Peyer's patch (tissue), 4 donors: ENCODE results near the gene THSD7A. TPM values are rescaled to one million over a fixed set of nuclear protein-coding genes. Genes with fewer than 3 reads are reported as not detected.

Source experiments
- DNase-seq, 3 donors: peaks; one replicate each; pipeline ENCODE4 v3.0.0-alpha.2; 2017 to 2019
- H3K27ac ChIP-seq, 4 donors: fragments of 200-600 bp; sonication (generic); one replicate each; pipeline ENCODE4 v1.5.1; 2016 to 2019
- H3K27me3 ChIP-seq, 2 donors: fragments of 200-600 bp; sonication (generic); one replicate each; pipeline ENCODE4 v1.5.1; 2019
- H3K36me3 ChIP-seq, 3 donors: fragments of 200-600 bp; sonication (generic); one replicate each; pipeline ENCODE4 v1.5.1; 2016 to 2019
- H3K4me1 ChIP-seq, 4 donors: fragments of 200-600 bp; sonication (generic); one replicate each; pipeline ENCODE4 v1.5.1; 2016 to 2019
- H3K4me3 ChIP-seq, 4 donors: fragments of 200-600 bp; sonication (generic); 1 replicate in 3 of 4; 2 replicates in 1 of 4; pipeline ENCODE4 v1.5.1; 2016 to 2019; ENCODE audit warnings: mild to moderate bottlenecking in 1 of 4
- H3K9me3 ChIP-seq, 4 donors: fragments of 200-600 bp; sonication (generic); one replicate each; pipeline ENCODE4 v1.5.1; 2016 to 2019; ENCODE audit warnings: mild to moderate bottlenecking in 1 of 4
- POLR2A ChIP-seq, 2 donors: fragments of 450-650 bp; IDR thresholded peaks; one replicate each; pipeline ENCODE4 v1.5.1; 2017; ENCODE audit warnings: antibody characterized with exemption in 2 of 2, mild to moderate bottlenecking in 2 of 2, moderate library complexity in 2 of 2
- total RNA-seq, 4 donors: library from RNA; depleted of rRNA; stranded (reverse); fragments of >200 nt; gene quantifications; one replicate each; pipeline ENCODE4 v1.1.0, GENCODE V29; 2016
- TF ChIP-seq, protein P1 (sequence below), 6 experiments: fragments of 450-650 bp in 4 of 6; fragments of 200-600 bp in 2 of 6; sonication (generic) in 1 of 6; IDR thresholded peaks; one replicate each; pipeline ENCODE4 v1.5.1; 2017 to 2019; ENCODE audit warnings: antibody characterized with exemption in 6 of 6, mild to moderate bottlenecking in 3 of 6, moderate library complexity in 1 of 6

THSD7A gene
- total RNA-seq, 4 donors from 2014 or later, result 0.53 to 4.1 (median 2.1) TPM

DNA sequence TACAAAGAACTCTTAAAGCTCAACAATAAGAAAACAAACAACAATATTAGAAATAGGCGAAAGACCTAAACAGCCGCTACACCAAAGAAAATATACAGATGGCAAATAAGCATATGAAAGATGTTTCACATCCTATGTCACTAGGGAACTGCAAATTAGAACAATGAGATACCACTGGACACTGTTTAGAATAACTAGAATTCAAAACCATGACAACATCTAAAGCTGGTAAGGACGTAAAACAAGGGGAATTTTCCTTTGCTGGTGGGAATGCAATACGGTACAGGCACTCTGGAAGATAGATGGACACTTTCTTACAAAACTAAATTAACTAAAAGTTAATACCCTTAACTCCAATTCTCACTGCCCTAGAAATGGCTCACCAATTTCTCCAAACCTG, 44.5 kb downstream of the THSD7A start:
- Histone ChIP-seq H3K27ac (no peak overlapping the region), H3K9me3 (no peaks in the 10 kb centered on the region), H3K4me3 (no peak overlapping the region), H3K36me3 (no peaks in the 10 kb centered on the region), H3K4me1 (no peaks in the 10 kb centered on the region), H3K27me3 (no peaks in the 10 kb centered on the region)
- no peak for DNase-seq
- TF ChIP-seq POLR2A (IDR thresholded peaks at IDR 0.05), result no peak
- TF ChIP-seq, protein P1, sequence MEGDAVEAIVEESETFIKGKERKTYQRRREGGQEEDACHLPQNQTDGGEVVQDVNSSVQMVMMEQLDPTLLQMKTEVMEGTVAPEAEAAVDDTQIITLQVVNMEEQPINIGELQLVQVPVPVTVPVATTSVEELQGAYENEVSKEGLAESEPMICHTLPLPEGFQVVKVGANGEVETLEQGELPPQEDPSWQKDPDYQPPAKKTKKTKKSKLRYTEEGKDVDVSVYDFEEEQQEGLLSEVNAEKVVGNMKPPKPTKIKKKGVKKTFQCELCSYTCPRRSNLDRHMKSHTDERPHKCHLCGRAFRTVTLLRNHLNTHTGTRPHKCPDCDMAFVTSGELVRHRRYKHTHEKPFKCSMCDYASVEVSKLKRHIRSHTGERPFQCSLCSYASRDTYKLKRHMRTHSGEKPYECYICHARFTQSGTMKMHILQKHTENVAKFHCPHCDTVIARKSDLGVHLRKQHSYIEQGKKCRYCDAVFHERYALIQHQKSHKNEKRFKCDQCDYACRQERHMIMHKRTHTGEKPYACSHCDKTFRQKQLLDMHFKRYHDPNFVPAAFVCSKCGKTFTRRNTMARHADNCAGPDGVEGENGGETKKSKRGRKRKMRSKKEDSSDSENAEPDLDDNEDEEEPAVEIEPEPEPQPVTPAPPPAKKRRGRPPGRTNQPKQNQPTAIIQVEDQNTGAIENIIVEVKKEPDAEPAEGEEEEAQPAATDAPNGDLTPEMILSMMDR (IDR thresholded peaks at IDR 0.05), result no peak

GRCh38 chr7:11786186-11786585, 45.8 kb downstream of the THSD7A start:
- Histone ChIP-seq H3K4me1 (no peaks in the 10 kb centered on the region), H3K27me3 (no peaks in the 10 kb centered on the region), H3K36me3 (no peaks in the 10 kb centered on the region), H3K4me3 (no peak overlapping the region), H3K27ac (no peak overlapping the region), H3K9me3 (no peaks in the 10 kb centered on the region)
- DNase-seq, result no peak
- TF ChIP-seq POLR2A (IDR thresholded peaks at IDR 0.05), result no peak

- Histone ChIP-seq H3K4me3 (no peak overlapping the region), H3K36me3 (no peaks in the 10 kb centered on the region), H3K27ac (no peak overlapping the region), H3K4me1 (no peaks in the 10 kb centered on the region), H3K27me3 (no peaks in the 10 kb centered on the region), H3K9me3 (no peaks in the 10 kb centered on the region)
- no peak for DNase-seq
- TF ChIP-seq POLR2A (IDR thresholded peaks at IDR 0.05), result no peak
- TF ChIP-seq, protein P1 (IDR thresholded peaks at IDR 0.05), result no peak
Measured at GRCh38 chr7:11784769-11785536, 47.0 kb downstream of the THSD7A start.

GRCh38 chr7:11779864-11780674, 51.9 kb downstream of the THSD7A start:
- Histone ChIP-seq H3K36me3 (no peaks in the 10 kb centered on the region), H3K4me3 (no peak overlapping the region), H3K4me1 (no peaks in the 10 kb centered on the region), H3K9me3 (no peaks in the 10 kb centered on the region), H3K27me3 (no peaks in the 10 kb centered on the region), H3K27ac (no peak overlapping the region)
- no peak for TF ChIP-seq POLR2A (IDR thresholded peaks at IDR 0.05)
- TF ChIP-seq, protein P1 (IDR thresholded peaks at IDR 0.05), result no peak
- DNase-seq, result no peak

- Histone ChIP-seq H3K36me3 (no peaks in the 10 kb centered on the region), H3K4me3 (no peak overlapping the region), H3K9me3 (no peaks in the 10 kb centered on the region), H3K27ac (no peak overlapping the region), H3K27me3 (no peaks in the 10 kb centered on the region), H3K4me1 (no peaks in the 10 kb centered on the region)
- TF ChIP-seq POLR2A (IDR thresholded peaks at IDR 0.05), result no peak
- TF ChIP-seq, protein P1 (IDR thresholded peaks at IDR 0.05), result no peak
- DNase-seq, result no peak
Measured at GRCh38 chr7:11776039-11776438, 56.0 kb downstream of the THSD7A start.

- TF ChIP-seq POLR2A (IDR thresholded peaks at IDR 0.05), result no peak
- TF ChIP-seq, protein P1 (IDR thresholded peaks at IDR 0.05), result no peak
- no peaks in the 10 kb centered on the region for H3K9me3 ChIP-seq
- no peak for DNase-seq
- no peaks in the 10 kb centered on the region for H3K36me3 ChIP-seq
- H3K27me3 ChIP-seq, result no peaks in the 10 kb centered on the region
- H3K4me1 ChIP-seq, result no peaks in the 10 kb centered on the region
- no peak overlapping the region for H3K27ac ChIP-seq
- H3K4me3 ChIP-seq, result no peak overlapping the region
Measured at GRCh38 chr7:11775401-11775800, 56.6 kb downstream of the THSD7A start.
